HUES48 (cell line): ENCODE data around the gene ANKFN1.

ENCODE experiments used
- H3K27ac ChIP-seq: one replicate; pipeline ENCODE4 v1.7.0; 2013; ENCODE audit warnings: low read depth, low read length, inconsistent platforms
- H3K27me3 ChIP-seq: 2 replicates; pipeline ENCODE4 v1.6.1; 2013; ENCODE audit warnings: mild to moderate bottlenecking, low read length; ENCODE audit not compliant: control insufficient read depth, insufficient read depth
- H3K36me3 ChIP-seq: 2 replicates; pipeline ENCODE4 v1.6.1; 2013; ENCODE audit warnings: low read length; ENCODE audit not compliant: control insufficient read depth, insufficient read depth
- H3K4me1 ChIP-seq: 2 replicates; pipeline ENCODE4 v1.6.1; 2013; ENCODE audit warnings: mild to moderate bottlenecking, low read length; ENCODE audit not compliant: control insufficient read depth, insufficient read depth
- H3K4me3 ChIP-seq: 2 replicates; pipeline ENCODE4 v1.5.1; 2013; ENCODE audit warnings: mild to moderate bottlenecking, low read depth, low read length
- H3K9ac ChIP-seq: 2 replicates; pipeline ENCODE4 v1.6.1; 2013; ENCODE audit warnings: mild to moderate bottlenecking, low read depth, low read length, moderate library complexity
- H3K9me3 ChIP-seq: 2 replicates; pipeline ENCODE4 v1.6.1; 2013; ENCODE audit warnings: low read length; ENCODE audit not compliant: control insufficient read depth, insufficient read depth

ANKFN1 gene

GRCh38 chr17:56121191-56122051 lies 31.9 kb upstream of the ANKFN1 start:
- Histone ChIP-seq H3K36me3 (no peaks in the 10 kb centered on the region), H3K9me3 (no peaks in the 10 kb centered on the region), H3K27me3 (no peaks in the 10 kb centered on the region), H3K9ac (no peak overlapping the region), H3K4me3 (no peak overlapping the region), H3K4me1 (0 out of 2 replicates have a peak, but pooled peaks cover 3% of the 10 kb centered on the region), H3K27ac (no peak overlapping the region)

DNA sequence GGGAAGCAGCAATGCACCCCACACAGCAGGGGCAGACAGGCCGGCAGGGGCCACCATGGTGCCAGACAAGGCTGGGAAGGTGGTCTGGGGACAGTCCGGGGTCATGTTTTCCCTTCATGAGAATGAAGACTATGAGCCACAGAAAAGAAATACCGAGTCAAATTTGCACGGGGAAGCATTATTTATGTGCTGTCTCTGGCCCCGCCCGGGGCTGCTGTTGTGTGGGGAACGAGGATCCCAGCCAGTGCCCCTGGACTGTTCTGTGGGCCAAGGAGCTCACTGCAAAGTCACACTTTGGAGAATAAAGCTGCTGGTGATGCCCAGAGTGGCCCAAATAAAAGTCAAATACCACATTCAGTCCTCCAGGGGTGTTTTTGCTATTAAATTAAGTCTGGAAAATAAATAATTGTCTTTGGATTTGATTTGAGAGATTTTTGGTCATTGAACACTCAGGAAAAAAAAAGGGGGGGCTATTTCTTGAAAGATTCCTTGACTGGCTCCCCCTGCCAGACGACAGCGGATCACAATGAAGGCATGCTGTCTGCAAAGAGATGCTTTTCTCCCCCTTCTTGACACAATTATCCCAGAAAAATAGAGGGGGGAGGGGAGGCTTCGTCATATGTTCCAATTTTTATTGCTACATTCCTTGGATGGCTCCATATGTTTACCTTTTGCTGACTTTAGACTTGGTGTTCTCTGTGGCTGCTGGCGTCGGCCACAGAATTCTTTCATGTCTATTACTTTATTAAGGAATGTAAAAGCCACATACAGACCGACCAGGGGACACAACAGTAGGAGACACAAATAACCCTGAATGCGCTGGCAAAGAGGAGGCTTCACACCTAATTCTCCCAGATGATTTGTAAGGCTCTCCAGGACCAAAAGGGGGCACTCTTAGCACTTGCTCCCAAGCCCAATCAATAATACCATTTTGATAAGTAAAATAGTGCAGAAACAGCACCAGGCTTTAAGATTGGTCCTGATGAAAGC lies 27.1 kb upstream of the ANKFN1 start:
- Histone ChIP-seq H3K27me3 (no peaks in the 10 kb centered on the region), H3K36me3 (no peaks in the 10 kb centered on the region), H3K4me3 (no peak overlapping the region), H3K4me1 (peaks cover 16% of the 10 kb centered on the region), H3K27ac (no peak overlapping the region), H3K9ac (no peak overlapping the region), H3K9me3 (no peaks in the 10 kb centered on the region)

GRCh38 chr17:56130026-56130425 lies 23.2 kb upstream of the ANKFN1 start:
- Histone ChIP-seq H3K9me3 (no peaks in the 10 kb centered on the region), H3K36me3 (no peaks in the 10 kb centered on the region), H3K9ac (no peak overlapping the region), H3K27me3 (no peaks in the 10 kb centered on the region), H3K27ac (no peak overlapping the region), H3K4me1 (peaks cover 16% of the 10 kb centered on the region), H3K4me3 (no peak overlapping the region)

GRCh38 chr17:56130631-56131030 lies 22.6 kb upstream of the ANKFN1 start:
- no peak overlapping the region for H3K9ac ChIP-seq
- peaks cover 16% of the 10 kb centered on the region for H3K4me1 ChIP-seq
- H3K4me3 ChIP-seq: no peak overlapping the region
- H3K9me3 ChIP-seq: no peaks in the 10 kb centered on the region
- no peak overlapping the region for H3K27ac ChIP-seq
- no peaks in the 10 kb centered on the region for H3K36me3 ChIP-seq
- no peaks in the 10 kb centered on the region for H3K27me3 ChIP-seq

DNA sequence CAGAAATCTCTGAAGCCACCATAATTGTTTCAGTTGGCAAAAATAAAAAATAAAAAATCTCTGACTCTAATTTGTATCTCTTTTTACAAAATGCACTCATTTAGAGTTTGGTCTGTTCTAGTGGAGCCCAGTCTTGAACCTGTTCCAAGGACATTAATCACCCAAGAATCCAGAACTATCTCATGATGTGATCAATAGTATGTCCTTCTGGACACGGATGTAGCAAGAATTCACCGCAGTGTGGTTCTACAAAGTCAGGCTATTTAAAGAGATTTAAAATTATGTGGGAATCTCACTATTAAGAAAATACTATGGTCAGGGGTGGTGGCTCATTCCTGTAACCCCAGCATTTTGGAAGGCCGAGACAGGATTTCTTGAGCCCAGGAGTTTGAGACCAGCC lies 21.8 kb upstream of the ANKFN1 start:
- Histone ChIP-seq H3K9ac (no peak overlapping the region), H3K36me3 (no peaks in the 10 kb centered on the region), H3K27me3 (no peaks in the 10 kb centered on the region), H3K27ac (no peak overlapping the region), H3K4me3 (no peak overlapping the region), H3K9me3 (no peaks in the 10 kb centered on the region), H3K4me1 (peaks cover 14% of the 10 kb centered on the region)

DNA sequence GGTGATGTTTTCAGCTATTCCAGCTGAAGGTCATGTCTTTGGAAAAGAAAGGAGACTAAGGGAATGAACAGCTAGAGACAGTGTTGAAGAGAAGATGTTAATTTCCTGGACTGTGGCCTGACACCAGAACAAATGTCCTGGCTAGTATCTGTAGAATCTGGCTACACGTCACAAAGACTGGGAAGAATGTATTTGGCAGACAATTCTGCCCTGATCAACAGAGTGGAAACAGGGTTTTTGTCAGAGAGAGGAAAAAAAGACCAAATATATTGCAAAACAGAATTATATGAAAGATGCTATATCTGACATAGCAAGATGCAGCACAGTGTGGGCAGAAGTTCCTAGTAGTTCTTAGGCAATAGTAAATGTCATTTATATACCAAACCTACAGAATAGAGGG lies 17.0 kb upstream of the ANKFN1 start:
- Histone ChIP-seq H3K36me3 (no peaks in the 10 kb centered on the region), H3K9ac (no peak overlapping the region), H3K9me3 (no peaks in the 10 kb centered on the region), H3K27ac (no peak overlapping the region), H3K27me3 (no peaks in the 10 kb centered on the region), H3K4me1 (no peaks in the 10 kb centered on the region), H3K4me3 (no peak overlapping the region)

GRCh38 chr17:56141046-56141839 lies 12.0 kb upstream of the ANKFN1 start:
- Histone ChIP-seq H3K9me3 (no peaks in the 10 kb centered on the region), H3K4me1 (peaks cover 5% of the 10 kb centered on the region; the same call in 1 of the 2 replicates), H3K36me3 (no peaks in the 10 kb centered on the region)

DNA sequence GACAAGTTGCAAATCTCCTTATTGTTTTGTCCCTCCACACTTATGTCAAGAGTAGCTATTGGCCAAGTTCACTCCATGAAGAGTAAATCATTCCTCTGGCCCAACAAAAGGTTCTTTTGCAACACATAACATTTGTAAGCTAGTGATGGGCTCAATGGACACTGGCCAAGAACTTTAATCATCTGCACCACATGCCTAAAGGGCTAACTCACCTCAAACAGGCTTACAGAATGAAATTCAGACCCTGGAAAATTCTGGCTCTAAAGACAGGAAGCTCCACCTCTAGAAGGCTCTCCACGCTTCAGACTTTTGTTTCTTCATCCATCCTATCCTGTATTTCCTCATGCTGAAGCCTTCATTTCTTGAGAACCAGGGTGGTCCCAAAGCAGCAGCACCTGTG lies 10.9 kb upstream of the ANKFN1 start:
- Histone ChIP-seq H3K4me3 (no peak overlapping the region), H3K9ac (no peak overlapping the region), H3K27me3 (no peaks in the 10 kb centered on the region), H3K27ac (no peak overlapping the region), H3K9me3 (no peaks in the 10 kb centered on the region), H3K4me1 (peaks cover 5% of the 10 kb centered on the region; the same call in 1 of the 2 replicates), H3K36me3 (no peaks in the 10 kb centered on the region)

More at GRCh38 chr17:56141046-56141839, 12.0 kb upstream of the ANKFN1 start:
- no peak overlapping the region for H3K27ac ChIP-seq
- no peaks in the 10 kb centered on the region for H3K27me3 ChIP-seq
- no peak overlapping the region for H3K4me3 ChIP-seq
- H3K9ac ChIP-seq: no peak overlapping the region

DNA sequence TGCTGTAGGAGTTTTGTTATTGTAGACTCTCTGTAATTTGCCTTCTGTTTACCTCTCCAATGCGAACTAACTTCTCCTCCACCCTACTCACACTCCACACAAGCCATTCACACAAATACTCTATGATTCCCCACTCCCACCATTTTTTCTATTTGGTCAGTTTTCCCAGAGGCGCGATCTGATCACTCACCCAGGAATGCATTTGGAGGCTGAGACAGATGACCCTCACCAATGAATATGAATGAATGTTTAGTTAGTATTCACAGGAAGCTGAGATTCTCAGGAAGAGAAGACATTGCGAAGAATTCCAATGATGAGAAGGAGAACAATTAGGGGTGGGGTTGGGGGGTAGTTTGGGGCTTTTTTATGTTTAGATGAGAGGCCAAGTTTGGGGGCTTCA lies 10.5 kb upstream of the ANKFN1 start:
- no peaks in the 10 kb centered on the region for H3K27me3 ChIP-seq
- no peak overlapping the region for H3K27ac ChIP-seq
- H3K9ac ChIP-seq: no peak overlapping the region
- H3K9me3 ChIP-seq: no peaks in the 10 kb centered on the region
- peaks cover 5% of the 10 kb centered on the region; the same call in 1 of the 2 replicates for H3K4me1 ChIP-seq
- H3K4me3 ChIP-seq: no peak overlapping the region
- no peaks in the 10 kb centered on the region for H3K36me3 ChIP-seq

GRCh38 chr17:56144223-56144622 lies 9.1 kb upstream of the ANKFN1 start:
- Histone ChIP-seq H3K36me3 (no peaks in the 10 kb centered on the region), H3K9me3 (no peaks in the 10 kb centered on the region), H3K4me3 (no peak overlapping the region), H3K27me3 (no peaks in the 10 kb centered on the region), H3K27ac (no peak overlapping the region), H3K9ac (no peak overlapping the region), H3K4me1 (peaks cover 5% of the 10 kb centered on the region; the same call in 1 of the 2 replicates)
